ENCODE measurements around the gene OTUD4. TPM values are rescaled to one million over a fixed set of nuclear protein-coding genes. Genes with fewer than 3 reads are reported as not detected.

OTUD4 gene
- total and polyA plus RNA-seq, 9 of the 15 experiments (the other 6 are each of a cell fraction or from before 2014, with no cell fraction given): 4.2 to 29.0 (median 24.8) TPM

DNA sequence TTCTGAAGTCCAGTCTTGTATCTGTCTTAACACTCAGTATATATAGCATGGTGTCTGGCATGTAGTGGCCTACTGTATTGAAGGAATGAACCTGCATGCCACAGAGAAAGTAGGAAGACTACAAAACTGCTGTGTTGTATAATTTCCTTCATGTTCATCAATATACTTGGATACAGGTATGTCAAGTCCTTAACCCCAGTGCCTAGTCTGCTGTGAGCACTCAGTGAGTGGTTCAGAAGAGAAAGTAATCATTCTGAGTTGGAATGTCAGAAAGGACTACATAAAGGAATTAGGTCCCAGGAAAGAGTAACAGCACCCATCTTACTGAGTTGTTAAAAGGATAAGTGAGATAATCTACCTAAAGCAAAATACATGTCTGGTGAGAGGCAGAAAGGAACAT, 50.3 kb downstream of the OTUD4 start (continued):
- TF ChIP-seq, protein P1, sequence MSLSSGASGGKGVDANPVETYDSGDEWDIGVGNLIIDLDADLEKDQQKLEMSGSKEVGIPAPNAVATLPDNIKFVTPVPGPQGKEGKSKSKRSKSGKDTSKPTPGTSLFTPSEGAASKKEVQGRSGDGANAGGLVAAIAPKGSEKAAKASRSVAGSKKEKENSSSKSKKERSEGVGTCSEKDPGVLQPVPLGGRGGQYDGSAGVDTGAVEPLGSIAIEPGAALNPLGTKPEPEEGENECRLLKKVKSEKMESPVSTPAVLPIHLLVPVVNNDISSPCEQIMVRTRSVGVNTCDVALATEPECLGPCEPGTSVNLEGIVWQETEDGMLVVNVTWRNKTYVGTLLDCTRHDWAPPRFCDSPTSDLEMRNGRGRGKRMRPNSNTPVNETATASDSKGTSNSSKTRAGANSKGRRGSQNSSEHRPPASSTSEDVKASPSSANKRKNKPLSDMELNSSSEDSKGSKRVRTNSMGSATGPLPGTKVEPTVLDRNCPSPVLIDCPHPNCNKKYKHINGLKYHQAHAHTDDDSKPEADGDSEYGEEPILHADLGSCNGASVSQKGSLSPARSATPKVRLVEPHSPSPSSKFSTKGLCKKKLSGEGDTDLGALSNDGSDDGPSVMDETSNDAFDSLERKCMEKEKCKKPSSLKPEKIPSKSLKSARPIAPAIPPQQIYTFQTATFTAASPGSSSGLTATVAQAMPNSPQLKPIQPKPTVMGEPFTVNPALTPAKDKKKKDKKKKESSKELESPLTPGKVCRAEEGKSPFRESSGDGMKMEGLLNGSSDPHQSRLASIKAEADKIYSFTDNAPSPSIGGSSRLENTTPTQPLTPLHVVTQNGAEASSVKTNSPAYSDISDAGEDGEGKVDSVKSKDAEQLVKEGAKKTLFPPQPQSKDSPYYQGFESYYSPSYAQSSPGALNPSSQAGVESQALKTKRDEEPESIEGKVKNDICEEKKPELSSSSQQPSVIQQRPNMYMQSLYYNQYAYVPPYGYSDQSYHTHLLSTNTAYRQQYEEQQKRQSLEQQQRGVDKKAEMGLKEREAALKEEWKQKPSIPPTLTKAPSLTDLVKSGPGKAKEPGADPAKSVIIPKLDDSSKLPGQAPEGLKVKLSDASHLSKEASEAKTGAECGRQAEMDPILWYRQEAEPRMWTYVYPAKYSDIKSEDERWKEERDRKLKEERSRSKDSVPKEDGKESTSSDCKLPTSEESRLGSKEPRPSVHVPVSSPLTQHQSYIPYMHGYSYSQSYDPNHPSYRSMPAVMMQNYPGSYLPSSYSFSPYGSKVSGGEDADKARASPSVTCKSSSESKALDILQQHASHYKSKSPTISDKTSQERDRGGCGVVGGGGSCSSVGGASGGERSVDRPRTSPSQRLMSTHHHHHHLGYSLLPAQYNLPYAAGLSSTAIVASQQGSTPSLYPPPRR (CRISPR knock-in tag; IDR thresholded peaks at IDR 0.05; ENCODE audit: borderline replicate concordance): no peak
- no peak for TF ChIP-seq RNF2 (IDR thresholded peaks at IDR 0.05)

GRCh38 chr4:145125396-145125795, 55.0 kb downstream of the OTUD4 start:
- FAIRE-seq: no peak
- CTCF ChIA-PET (ENCODE audit: low intra/inter-chr PET ratio): no interaction called here
- BruUV-seq (replicated peaks): no TSS peak

More at GRCh38 chr4:145125396-145125795, 55.0 kb downstream of the OTUD4 start:
- in situ Hi-C loops (cut with MboI): no loop called here
- no peak overlapping the region for H3K4me3 ChIP-seq
- ATAC-seq (no peak), DNase-seq (ENCODE audit: extremely low read depth in 1 of 4, low spot score in 3 of 4) (no peak)
- H3K9ac ChIP-seq (ENCODE audit: insufficient read depth in 1 of 2, low read depth in 2 of 2, low read length in 2 of 2): no peak overlapping the region
- no peaks in the 10 kb centered on the region for H3K4me1 ChIP-seq (replicated peaks in 1 of 2; ENCODE audit: control insufficient read depth in 2 of 2, insufficient read depth in 2 of 2, low read length in 2 of 2)
- no peaks in the 10 kb centered on the region for H4K20me1 ChIP-seq (replicated peaks; ENCODE audit: control insufficient read depth, insufficient read depth, low read length)
- H3K27ac ChIP-seq (ENCODE audit: extremely low read depth, low read depth, low read length): no peak overlapping the region
- no peak for TF ChIP-seq ZNF589 (CRISPR knock-in tag; IDR thresholded peaks at IDR 0.05; ENCODE audit: low read depth)
- no peaks in the 10 kb centered on the region for H3K27me3 ChIP-seq (ENCODE audit: control insufficient read depth in 2 of 2, insufficient read depth in 2 of 2, low read length in 2 of 2)
- no peaks in the 10 kb centered on the region for H3K9me1 ChIP-seq (ENCODE audit: control insufficient read depth, insufficient read depth, low read length)
- H3K9me3 ChIP-seq (replicated peaks; ENCODE audit: control insufficient read depth, insufficient read depth, low read depth, low read length): no peaks in the 10 kb centered on the region
- intact Hi-C loops (cut with micrococcal nuclease): no loop called here
- 96% methylated on average over 2 of the region's 2 CpGs for WGBS (ENCODE audit: insufficient coverage, low coverage, missing lambda C conversion rate)
- no peak overlapping the region for H2AFZ ChIP-seq (ENCODE audit: low read depth, low read length)
- H3K36me3 ChIP-seq (ENCODE audit: control insufficient read depth, insufficient read depth, low read length): peaks cover 98% of the 10 kb centered on the region
- H3K4me2 ChIP-seq (ENCODE audit: insufficient read depth, low read length): no peak overlapping the region
- POLR2A ChIA-PET: interaction anchor here (1.2 kb wide), 1 partner anchor 9 kb away, joined by 3 read pairs; no protein-coding TSS in a partner anchor
- no peaks in the 10 kb centered on the region for H3K79me2 ChIP-seq (ENCODE audit: control insufficient read depth, insufficient read depth, low read length)

All from K562 (cell line).